Measurements from ENCODE around the gene EARS2.
"Not testable (repeated sequence)": the region's sequence is repeated elsewhere in the genome, so short reads cannot be mapped to it uniquely, and the experiment has no call there.

The EARS2 gene

DNA sequence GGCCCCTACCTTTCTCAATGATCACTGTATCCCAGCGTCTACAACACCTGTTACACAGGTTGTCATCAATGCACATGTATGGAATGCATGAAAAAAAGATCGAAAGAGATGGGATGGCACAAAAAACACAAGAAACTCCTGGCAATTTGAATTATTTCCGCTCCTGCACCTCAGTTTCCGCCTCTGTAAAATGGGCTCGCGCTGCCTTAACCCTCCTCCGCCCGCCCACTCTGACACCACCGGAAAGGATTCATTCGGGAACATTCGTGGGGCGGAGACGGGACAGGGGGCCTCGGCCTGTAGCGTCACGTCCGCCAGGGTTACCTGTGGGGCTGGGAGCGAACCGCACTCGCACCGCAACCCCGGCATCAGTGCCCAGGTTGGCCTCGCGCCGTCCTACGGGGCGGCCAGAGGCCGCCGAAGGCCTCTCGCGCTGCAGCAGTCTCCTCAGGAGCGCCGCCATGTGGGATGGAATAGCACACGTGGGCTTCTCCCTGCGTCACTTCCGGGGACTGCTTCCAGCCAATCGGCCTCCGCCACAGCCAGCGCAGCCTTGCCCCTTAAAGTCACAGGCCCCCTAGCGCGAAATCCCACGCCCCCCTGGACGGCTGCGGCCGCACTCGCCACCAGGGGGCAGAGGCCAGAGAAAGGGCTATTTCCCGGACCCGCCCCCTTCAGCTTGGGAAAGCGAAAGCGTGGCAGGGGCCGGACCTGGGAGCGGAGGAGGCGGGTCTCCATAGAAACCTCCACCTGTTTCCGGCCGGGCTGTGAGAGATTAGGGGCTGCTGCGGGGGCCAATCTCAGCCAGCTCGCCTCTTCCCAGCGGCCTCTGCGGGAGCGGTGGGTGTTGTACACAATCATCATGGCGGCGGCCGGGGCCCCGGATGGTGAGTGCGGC lies at the start of gene EARS2, which contains the start of gene UBFD1:
Gene EARS2 (minus strand): TSS at position 470 of the 898 bp plus-strand sequence. CDS start 7 bp downstream, at position 463.
Gene UBFD1 (plus strand): TSS at position 847 of the 898 bp plus-strand sequence. CDS start 16 bp downstream, at position 863.
- peak; percentile 94 for DNase-seq (ENCODE audit: low read depth)

GRCh38 chr16:23597003-23597756 lies 40.0 kb upstream of the EARS2 start:
- DNase-seq (ENCODE audit: low read depth): peak; percentile 26

DNA sequence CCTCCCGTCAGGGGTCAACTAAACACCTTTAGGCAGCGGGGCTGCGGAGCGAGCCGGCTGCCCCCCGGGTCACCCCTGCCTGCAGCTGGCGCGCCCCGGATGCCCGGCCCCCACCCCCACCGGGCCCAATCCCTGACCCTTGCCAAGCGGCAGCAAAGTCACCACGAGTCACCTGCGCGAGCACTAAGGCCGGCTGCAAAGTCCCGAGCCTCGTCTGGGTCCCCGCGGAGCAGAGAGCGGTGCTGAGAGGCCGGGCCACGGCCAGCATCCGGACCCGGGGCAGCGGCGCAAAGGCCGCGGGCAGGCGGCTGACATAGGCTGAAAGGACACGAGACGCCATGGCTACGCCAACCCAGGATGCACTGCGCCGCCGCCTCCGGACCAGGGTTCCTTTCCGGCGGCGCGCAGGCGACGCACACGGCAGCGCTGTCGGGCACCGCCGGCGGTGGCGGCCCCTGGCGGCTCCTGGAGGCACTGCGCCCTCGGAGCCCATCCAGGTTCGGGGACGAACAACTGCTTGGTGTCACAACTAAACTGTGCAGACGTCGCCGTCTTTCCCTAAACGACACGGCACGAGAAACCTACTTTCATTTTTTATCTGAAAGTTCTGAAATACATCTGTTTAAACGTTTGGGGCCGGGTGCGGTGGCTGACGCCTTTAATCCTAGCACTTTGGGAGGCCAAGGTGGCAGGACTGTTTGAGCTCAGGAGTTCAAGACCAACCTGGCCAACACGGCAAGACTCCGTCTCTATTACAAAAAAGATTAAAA lies 39.0 kb upstream of the EARS2 start, which contains the start of gene NDUFAB1:
Gene NDUFAB1 (minus strand): TSS at position 366 of the 770 bp plus-strand sequence. CDS start 26 bp downstream, at position 340.
- DNase-seq (ENCODE audit: low read depth): peak; percentile 63

- no peak for DNase-seq (ENCODE audit: low read depth)
Observed at GRCh38 chr16:23595246-23595950, 38.2 kb upstream of the EARS2 start.

GRCh38 chr16:23594186-23594585 lies 37.0 kb upstream of the EARS2 start:
- no peak for DNase-seq (ENCODE audit: low read depth)

DNA sequence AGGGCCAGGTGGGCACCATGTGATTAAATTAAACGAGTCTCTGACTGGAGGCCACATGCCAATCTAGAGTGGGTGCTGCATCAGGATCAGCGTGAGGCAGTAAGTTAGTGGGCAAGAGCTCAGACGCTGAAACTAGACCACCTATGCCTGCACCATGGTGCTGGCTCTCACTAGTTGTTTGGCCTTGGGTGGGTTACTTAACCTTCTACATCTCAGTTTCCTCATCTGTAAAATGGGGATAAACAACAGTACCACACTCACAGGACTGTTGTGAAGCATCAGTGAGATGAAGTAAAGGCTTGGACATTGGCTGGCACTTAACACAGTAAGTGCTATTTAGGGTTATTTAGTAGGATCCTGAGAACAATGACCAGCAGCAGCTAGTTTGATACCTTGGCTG lies 33.0 kb upstream of the EARS2 start:
- no peak for DNase-seq (ENCODE audit: low read depth)

DNA sequence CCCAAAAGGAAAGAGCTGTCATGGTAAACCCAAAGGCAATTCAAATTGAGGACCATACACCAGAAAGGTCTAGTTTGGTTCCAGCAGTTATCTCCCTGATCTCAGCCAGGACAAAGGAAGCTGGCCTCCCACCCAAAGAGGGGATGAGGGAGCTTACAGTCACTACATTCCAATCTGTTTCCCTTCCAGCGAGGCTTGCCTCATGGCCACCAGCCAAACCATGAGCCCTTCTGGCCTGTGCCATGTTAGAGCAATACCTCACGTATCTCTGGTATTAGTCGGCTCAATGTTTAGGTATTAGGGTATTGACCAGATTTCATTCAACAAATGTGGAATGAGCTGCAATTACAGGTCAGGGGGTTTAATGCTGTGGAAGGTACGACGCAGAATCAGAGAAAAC lies 30.6 kb upstream of the EARS2 start:
- no peak for DNase-seq (ENCODE audit: low read depth)

DNA sequence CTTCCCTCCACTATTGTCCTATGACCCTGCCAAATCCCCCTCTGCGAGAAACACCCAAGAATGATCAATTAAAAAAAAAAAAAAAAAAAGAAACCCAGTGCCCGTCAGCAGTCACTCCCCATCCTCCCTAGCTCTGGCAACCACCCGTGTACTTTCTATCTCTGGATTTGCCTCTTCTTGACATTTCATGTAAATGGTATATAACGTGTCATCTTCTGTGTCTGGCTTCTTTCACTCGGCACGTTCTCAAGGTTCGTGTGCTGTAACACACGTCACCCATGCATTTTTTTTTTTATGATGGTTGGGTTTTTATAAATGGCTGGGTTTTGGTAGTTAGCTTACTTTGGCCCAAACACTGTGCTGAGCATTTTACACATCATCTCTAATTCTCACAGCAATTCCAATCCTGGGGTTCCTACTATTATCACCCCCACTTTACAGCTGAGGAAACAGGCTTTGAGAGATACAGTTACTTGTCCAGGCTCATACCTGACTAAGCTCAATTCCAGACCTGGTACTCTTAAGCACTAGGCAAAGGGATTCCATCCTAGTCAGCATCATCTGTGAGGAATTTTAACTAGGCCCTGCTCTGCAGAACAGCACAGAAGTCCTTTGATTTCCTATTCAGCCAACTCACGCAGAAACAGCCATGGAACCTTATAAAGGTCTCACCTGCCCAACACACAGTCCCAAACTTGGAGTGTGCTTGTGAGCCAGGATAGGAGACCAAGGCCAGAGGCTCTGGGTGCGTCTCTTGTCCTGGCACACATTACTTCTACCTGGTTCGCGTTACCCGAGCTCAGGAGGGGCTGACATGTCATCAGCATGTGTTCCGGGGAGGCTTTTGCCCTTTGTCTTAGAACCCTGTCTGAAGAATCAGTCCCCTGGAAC lies 27.3 kb upstream of the EARS2 start:
- DNase-seq (ENCODE audit: low read depth): no peak

- not testable (repeated sequence) for DNase-seq (ENCODE audit: low read depth)
Observed at GRCh38 chr16:23583271-23583670, 26.1 kb upstream of the EARS2 start.

- DNase-seq (ENCODE audit: low read depth): no peak
Observed at GRCh38 chr16:23581764-23582163, 24.6 kb upstream of the EARS2 start.

GRCh38 chr16:23580391-23580790 lies 23.2 kb upstream of the EARS2 start:
- DNase-seq (ENCODE audit: low read depth): no peak

DNA sequence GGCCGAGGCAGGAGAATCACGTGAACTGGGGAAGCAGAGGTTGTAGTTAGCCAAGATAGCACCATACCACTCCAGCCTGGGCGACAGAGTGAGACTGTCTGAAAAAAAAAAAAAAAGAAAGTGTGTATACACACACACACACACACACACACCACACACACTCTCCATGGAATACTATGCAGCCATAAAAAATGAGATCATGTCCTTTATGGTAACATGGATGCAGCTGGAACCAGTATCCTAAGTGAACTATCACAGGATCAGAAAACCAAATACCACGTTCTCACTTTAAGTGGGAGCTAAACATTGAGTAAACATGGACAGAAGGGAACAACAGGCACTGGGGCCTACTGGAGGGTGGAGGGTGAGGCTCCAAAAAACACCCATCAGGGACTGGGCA lies 22.2 kb upstream of the EARS2 start:
- DNase-seq (ENCODE audit: low read depth): no peak

- no peak for DNase-seq (ENCODE audit: low read depth)
Observed at GRCh38 chr16:23578101-23578830, 21.1 kb upstream of the EARS2 start.

DNA sequence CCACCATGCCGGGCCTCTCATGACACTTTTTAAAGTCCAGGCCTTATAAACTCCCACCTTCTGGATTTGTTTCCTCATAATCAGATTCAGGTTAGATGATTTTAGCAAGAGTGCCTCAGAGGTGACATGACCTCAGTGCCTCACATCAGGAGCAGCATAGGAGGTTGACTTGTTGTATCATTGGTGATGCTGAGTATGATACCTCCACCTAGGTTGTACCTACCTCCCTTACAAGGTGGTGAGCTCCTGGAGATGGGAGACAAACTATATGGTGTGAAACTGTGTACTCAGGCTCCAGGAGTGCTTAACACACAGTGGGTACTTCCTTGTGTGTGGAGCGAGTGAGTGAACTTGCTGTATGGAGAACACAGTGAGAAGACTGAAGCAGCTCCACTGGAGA lies 20.3 kb upstream of the EARS2 start:
- no peak for DNase-seq (ENCODE audit: low read depth)

DNA sequence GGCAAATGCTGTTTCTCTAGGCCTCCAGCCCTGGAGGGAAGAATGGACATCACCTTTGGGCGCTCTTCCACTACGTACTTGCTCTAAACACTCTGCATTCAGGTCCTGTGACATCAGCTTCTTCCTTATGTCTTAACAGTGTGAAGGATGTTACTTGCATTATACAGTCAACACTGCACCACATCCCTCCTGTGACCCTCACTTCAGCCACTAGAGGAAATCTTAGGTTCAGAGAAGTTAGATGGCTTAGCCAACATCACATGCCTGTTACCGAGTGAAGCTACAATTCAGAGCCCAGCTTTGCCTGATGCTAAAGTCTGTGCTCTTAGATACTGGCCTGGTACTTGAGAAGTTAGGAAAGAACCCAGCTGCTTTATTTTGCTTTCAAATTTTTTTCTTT lies 18.7 kb upstream of the EARS2 start:
- no peak for DNase-seq (ENCODE audit: low read depth)

- DNase-seq (ENCODE audit: low read depth): no peak
Observed at GRCh38 chr16:23573817-23574216, 16.7 kb upstream of the EARS2 start.

GRCh38 chr16:23572394-23572793 lies 15.2 kb upstream of the EARS2 start:
- no peak for DNase-seq (ENCODE audit: low read depth)

DNA sequence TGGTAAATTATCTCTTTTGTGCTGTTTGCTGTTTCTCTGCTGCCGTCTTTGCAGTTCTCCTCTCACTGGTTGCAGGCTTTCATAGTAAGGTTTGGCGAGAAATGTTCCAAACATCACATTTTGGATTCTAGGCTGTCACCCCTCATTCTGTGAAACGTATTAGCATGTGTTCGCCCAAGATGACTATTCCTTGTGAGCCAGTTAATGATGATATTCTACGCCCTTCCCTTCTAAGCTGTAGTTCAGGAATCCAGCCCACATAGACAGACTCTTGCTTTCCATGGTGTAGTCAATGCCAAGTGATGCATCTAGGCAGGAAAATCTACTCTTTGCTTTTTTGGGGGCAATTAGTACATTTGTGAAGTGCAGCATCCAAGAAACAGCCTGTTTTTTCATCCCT lies 14.7 kb upstream of the EARS2 start:
- no peak for DNase-seq (ENCODE audit: low read depth)

DNA sequence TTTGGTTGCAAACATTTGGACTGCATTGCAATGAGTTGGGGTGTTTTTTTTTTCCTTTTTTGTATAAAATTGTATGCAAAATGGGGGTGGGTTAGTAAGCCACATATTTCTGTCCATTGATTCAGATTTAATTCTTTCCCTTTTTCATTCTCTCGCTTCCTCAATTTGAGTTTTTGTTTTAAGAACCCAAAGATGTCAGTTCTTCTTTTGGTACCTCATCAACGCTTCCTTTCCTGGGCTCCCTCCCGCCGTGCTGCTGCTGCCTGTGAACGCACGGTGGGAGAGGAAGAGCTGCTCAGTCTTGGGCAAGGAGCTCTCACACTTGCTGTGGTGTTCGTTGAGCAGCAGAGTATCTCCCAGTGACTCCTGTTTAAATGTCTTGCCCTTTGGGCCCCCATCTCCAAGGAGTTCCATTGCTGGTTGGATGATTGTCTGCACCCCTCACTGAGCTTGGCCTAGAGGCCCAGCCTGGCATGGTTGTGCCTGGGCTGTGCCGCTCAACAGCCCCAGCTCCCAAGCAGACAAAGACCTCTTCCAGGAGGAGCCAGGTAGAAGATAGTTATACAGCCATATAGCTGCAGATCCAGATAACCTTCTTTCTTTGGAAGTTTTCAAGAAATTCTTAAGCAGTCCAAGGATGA lies 14.0 kb upstream of the EARS2 start:
- DNase-seq (ENCODE audit: low read depth): no peak

All from CMK (cell line).